Activated naive CD4-positive, alpha-beta T cell treated with anti-CD3 and anti-CD28 coated beads, Interleukin-2, amount 50 U/mL, for 24 hours (primary cell): ENCODE data around the gene NPSR1.

Experiments
- H3K27ac Mint-ChIP-seq: one replicate; pipeline ENCODE4 v1.8.0; 2021; ENCODE audit warnings: mild to moderate bottlenecking, mixed read lengths
- H3K27me3 Mint-ChIP-seq: one replicate; pipeline ENCODE4 v1.8.0; 2021; ENCODE audit warnings: mixed read lengths
- H3K36me3 Mint-ChIP-seq: one replicate; pipeline ENCODE4 v1.8.0; 2021; ENCODE audit warnings: mixed read lengths
- H3K4me1 Mint-ChIP-seq: one replicate; pipeline ENCODE4 v1.8.0; 2021; ENCODE audit warnings: mixed read lengths
- H3K4me3 Mint-ChIP-seq: one replicate; pipeline ENCODE4 v1.8.0; 2021; ENCODE audit warnings: mild to moderate bottlenecking, mixed read lengths
- H3K9me3 Mint-ChIP-seq: one replicate; pipeline ENCODE4 v1.8.0; 2021; ENCODE audit warnings: mixed read lengths

NPSR1 gene

GRCh38 chr7:34831436-34831835, 173.4 kb downstream of the NPSR1 start:
- H3K36me3 Mint-ChIP-seq = no peaks in the 10 kb centered on the region

GRCh38 chr7:34832020-34832419, 174.0 kb downstream of the NPSR1 start:
- Mint-ChIP-seq H3K27ac (no peak overlapping the region), H3K4me1 (no peaks in the 10 kb centered on the region), H3K4me3 (no peak overlapping the region), H3K36me3 (no peaks in the 10 kb centered on the region), H3K9me3 (no peaks in the 10 kb centered on the region), H3K27me3 (no peaks in the 10 kb centered on the region)

More at GRCh38 chr7:34831436-34831835, 173.4 kb downstream of the NPSR1 start:
- no peak overlapping the region for H3K4me3 Mint-ChIP-seq
- H3K27ac Mint-ChIP-seq = no peak overlapping the region
- no peaks in the 10 kb centered on the region for H3K27me3 Mint-ChIP-seq
- H3K9me3 Mint-ChIP-seq = no peaks in the 10 kb centered on the region
- no peaks in the 10 kb centered on the region for H3K4me1 Mint-ChIP-seq

- no peak overlapping the region for H3K27ac Mint-ChIP-seq
- H3K27me3 Mint-ChIP-seq = peaks cover 2% of the 10 kb centered on the region
- no peaks in the 10 kb centered on the region for H3K9me3 Mint-ChIP-seq
- no peaks in the 10 kb centered on the region for H3K36me3 Mint-ChIP-seq
- H3K4me3 Mint-ChIP-seq = no peak overlapping the region
- H3K4me1 Mint-ChIP-seq = peaks cover 4% of the 10 kb centered on the region
These were observed 178.0 kb downstream of the NPSR1 start for GRCh38 chr7:34835901-34836600.

GRCh38 chr7:34837316-34837715, 179.3 kb downstream of the NPSR1 start:
- H3K4me1 Mint-ChIP-seq = peaks cover 4% of the 10 kb centered on the region
- no peak overlapping the region for H3K4me3 Mint-ChIP-seq
- H3K9me3 Mint-ChIP-seq = no peaks in the 10 kb centered on the region
- H3K36me3 Mint-ChIP-seq = no peaks in the 10 kb centered on the region
- no peak overlapping the region for H3K27ac Mint-ChIP-seq
- peaks cover 2% of the 10 kb centered on the region for H3K27me3 Mint-ChIP-seq

- H3K27me3 Mint-ChIP-seq = peaks cover 2% of the 10 kb centered on the region
- H3K4me1 Mint-ChIP-seq = peaks cover 4% of the 10 kb centered on the region
- no peaks in the 10 kb centered on the region for H3K9me3 Mint-ChIP-seq
- H3K36me3 Mint-ChIP-seq = no peaks in the 10 kb centered on the region
- no peak overlapping the region for H3K4me3 Mint-ChIP-seq
- no peak overlapping the region for H3K27ac Mint-ChIP-seq
These were observed 179.8 kb downstream of the NPSR1 start for GRCh38 chr7:34837801-34838201.

GRCh38 chr7:34838329-34838728, 180.3 kb downstream of the NPSR1 start:
- Mint-ChIP-seq H3K4me3 (no peak overlapping the region), H3K36me3 (no peaks in the 10 kb centered on the region), H3K27me3 (peaks cover 2% of the 10 kb centered on the region), H3K4me1 (peaks cover 4% of the 10 kb centered on the region), H3K27ac (no peak overlapping the region), H3K9me3 (no peaks in the 10 kb centered on the region)

GRCh38 chr7:34839645-34840044, 181.6 kb downstream of the NPSR1 start:
- no peak overlapping the region for H3K4me3 Mint-ChIP-seq
- H3K4me1 Mint-ChIP-seq = peaks cover 4% of the 10 kb centered on the region
- no peaks in the 10 kb centered on the region for H3K36me3 Mint-ChIP-seq
- H3K27ac Mint-ChIP-seq = no peak overlapping the region
- H3K27me3 Mint-ChIP-seq = peaks cover 2% of the 10 kb centered on the region
- no peaks in the 10 kb centered on the region for H3K9me3 Mint-ChIP-seq

GRCh38 chr7:34840176-34840785, 182.3 kb downstream of the NPSR1 start:
- peaks cover 2% of the 10 kb centered on the region for H3K27me3 Mint-ChIP-seq
- no peak overlapping the region for H3K4me3 Mint-ChIP-seq
- peaks cover 4% of the 10 kb centered on the region for H3K4me1 Mint-ChIP-seq
- no peaks in the 10 kb centered on the region for H3K9me3 Mint-ChIP-seq
- no peaks in the 10 kb centered on the region for H3K36me3 Mint-ChIP-seq
- H3K27ac Mint-ChIP-seq = no peak overlapping the region

- H3K9me3 Mint-ChIP-seq = no peaks in the 10 kb centered on the region
- H3K27ac Mint-ChIP-seq = no peak overlapping the region
- H3K4me1 Mint-ChIP-seq = peaks cover 4% of the 10 kb centered on the region
- no peaks in the 10 kb centered on the region for H3K36me3 Mint-ChIP-seq
- H3K27me3 Mint-ChIP-seq = peaks cover 4% of the 10 kb centered on the region
- no peak overlapping the region for H3K4me3 Mint-ChIP-seq
These were observed 183.3 kb downstream of the NPSR1 start for GRCh38 chr7:34841326-34841725.

- peaks cover 9% of the 10 kb centered on the region for H3K27me3 Mint-ChIP-seq
- peaks cover 3% of the 10 kb centered on the region for H3K4me1 Mint-ChIP-seq
- H3K27ac Mint-ChIP-seq = no peak overlapping the region
- H3K36me3 Mint-ChIP-seq = no peaks in the 10 kb centered on the region
- no peaks in the 10 kb centered on the region for H3K9me3 Mint-ChIP-seq
- no peak overlapping the region for H3K4me3 Mint-ChIP-seq
These were observed 184.8 kb downstream of the NPSR1 start for GRCh38 chr7:34842782-34843181.

GRCh38 chr7:34844406-34844805, 186.4 kb downstream of the NPSR1 start:
- Mint-ChIP-seq H3K4me3 (no peak overlapping the region), H3K27ac (no peak overlapping the region), H3K9me3 (no peaks in the 10 kb centered on the region), H3K4me1 (no peaks in the 10 kb centered on the region), H3K27me3 (peaks cover 6% of the 10 kb centered on the region), H3K36me3 (no peaks in the 10 kb centered on the region)

GRCh38 chr7:34844936-34845665, 187.1 kb downstream of the NPSR1 start:
- Mint-ChIP-seq H3K27me3 (peaks cover 6% of the 10 kb centered on the region), H3K27ac (no peak overlapping the region), H3K4me1 (no peaks in the 10 kb centered on the region), H3K4me3 (no peak overlapping the region), H3K9me3 (no peaks in the 10 kb centered on the region), H3K36me3 (no peaks in the 10 kb centered on the region)

GRCh38 chr7:34845666-34846361, 187.8 kb downstream of the NPSR1 start:
- Mint-ChIP-seq H3K9me3 (no peaks in the 10 kb centered on the region), H3K27ac (no peak overlapping the region), H3K36me3 (no peaks in the 10 kb centered on the region), H3K4me1 (no peaks in the 10 kb centered on the region), H3K4me3 (no peak overlapping the region), H3K27me3 (peaks cover 9% of the 10 kb centered on the region)

- H3K27me3 Mint-ChIP-seq = peaks cover 12% of the 10 kb centered on the region
- no peaks in the 10 kb centered on the region for H3K4me1 Mint-ChIP-seq
- no peaks in the 10 kb centered on the region for H3K36me3 Mint-ChIP-seq
- no peaks in the 10 kb centered on the region for H3K9me3 Mint-ChIP-seq
- H3K4me3 Mint-ChIP-seq = no peak overlapping the region
- no peak overlapping the region for H3K27ac Mint-ChIP-seq
These were observed 189.0 kb downstream of the NPSR1 start for GRCh38 chr7:34846976-34847375.

GRCh38 chr7:34848670-34849069, 190.7 kb downstream of the NPSR1 start:
- Mint-ChIP-seq H3K9me3 (no peaks in the 10 kb centered on the region), H3K27me3 (peaks cover 16% of the 10 kb centered on the region), H3K4me3 (no peak overlapping the region), H3K4me1 (no peaks in the 10 kb centered on the region), H3K36me3 (no peaks in the 10 kb centered on the region), H3K27ac (no peak overlapping the region)
